ENCODE data around the gene FOXL3.
"Not testable (repeated sequence)": the region's sequence is repeated elsewhere in the genome, so short reads cannot be mapped to it uniquely, and the experiment has no call there.

Gene FOXL3

GRCh38 chr7:255038-255435 is 34.9 kb upstream of the FOXL3 start:
- DNase-seq (ENCODE audit: low spot score), result no peak

DNA sequence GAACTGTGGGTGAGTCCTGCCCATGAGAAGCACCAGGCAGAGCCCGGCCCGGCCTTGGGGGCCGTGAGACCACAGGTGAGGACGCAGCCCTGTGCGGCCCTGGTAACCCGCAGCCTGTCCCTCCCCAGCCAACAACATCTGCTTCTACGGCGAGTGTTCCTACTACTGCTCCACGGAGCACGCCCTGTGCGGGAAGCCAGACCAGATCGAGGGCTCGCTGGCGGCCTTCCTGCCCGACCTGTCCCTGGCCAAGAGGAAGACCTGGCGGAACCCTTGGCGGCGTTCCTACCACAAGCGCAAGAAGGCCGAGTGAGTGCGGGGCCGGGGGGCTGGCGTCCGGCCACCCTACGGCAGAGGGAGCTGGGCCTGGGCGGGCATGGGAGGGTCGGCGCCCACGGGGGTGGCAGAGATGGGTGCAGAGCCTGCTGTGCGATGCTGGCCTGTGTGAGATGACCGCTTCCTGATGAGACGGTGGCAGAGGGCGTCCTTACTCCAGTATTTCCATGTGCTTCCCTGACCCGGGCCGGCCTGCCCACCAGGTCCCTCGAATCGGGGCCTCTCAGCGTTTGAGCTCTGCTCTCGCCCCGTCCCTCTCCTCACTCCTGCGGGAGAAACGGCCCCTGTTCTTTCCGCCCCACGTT is 34.1 kb upstream of the FOXL3 start:
- DNase-seq (ENCODE audit: low spot score), result no peak

DNA sequence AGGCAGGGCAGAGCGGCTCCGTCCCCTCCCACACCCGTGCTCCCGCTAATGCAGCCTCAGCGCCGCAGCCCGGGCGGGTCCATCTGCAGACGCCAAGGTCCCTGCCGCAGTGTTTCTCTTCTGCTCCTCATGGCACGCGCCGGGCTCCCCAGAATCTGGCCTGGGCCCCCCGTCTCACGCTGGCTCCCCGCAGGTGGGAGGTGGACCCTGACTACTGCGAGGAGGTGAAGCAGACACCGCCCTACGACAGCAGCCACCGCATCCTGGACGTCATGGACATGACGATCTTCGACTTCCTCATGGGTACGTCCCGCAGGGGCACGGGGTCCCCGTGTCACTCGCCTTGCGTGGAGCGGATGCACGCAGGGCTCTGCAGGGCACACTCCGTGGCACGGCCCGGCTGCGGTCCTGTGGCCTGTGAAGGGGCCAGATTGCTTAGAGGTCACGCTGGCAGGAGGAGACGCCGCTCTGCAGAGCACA is 33.5 kb upstream of the FOXL3 start:
- DNase-seq (ENCODE audit: low spot score), result no peak

- no peak for DNase-seq (ENCODE audit: low spot score)
Measured at GRCh38 chr7:256981-257646, 32.9 kb upstream of the FOXL3 start.

DNA sequence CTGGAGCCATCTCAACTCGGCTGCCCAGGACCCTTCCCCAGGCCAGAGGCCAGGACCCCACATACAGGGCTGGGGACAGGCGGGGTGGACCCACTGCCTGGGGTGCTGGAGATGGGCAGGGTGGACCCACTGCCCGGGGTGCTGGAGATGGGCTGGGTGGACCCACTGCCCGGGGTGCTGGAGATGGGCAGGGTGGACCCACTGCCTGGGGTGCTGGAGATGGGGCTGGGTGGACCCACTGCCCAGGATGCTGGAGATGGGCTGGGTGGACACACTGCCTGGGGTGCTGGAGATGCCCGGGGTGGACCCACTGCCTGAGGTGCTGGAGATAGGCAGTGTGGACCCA is 32.4 kb upstream of the FOXL3 start:
- DNase-seq (ENCODE audit: low spot score), result no peak

- DNase-seq (ENCODE audit: low spot score), result no peak
Measured at GRCh38 chr7:258476-259190, 31.3 kb upstream of the FOXL3 start.

DNA sequence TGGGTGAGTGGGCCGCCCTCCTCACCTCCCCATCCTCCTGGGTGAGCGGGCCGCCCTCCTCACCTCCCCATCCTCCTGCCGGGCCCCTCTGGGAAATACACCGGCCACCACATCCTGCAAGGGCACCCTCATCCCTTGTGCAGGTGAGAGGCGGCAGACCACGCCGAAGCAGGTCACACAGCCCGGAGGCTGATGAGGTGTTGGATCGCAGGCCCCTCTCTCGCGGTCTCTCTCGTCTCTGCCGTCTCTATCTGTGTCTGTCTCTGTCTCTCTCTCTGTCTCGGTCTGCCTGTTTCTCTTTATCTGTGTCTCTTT is 30.8 kb upstream of the FOXL3 start:
- DNase-seq (ENCODE audit: low spot score), result no peak

- no peak for DNase-seq (ENCODE audit: low spot score)
Measured at GRCh38 chr7:259751-260405, 30.1 kb upstream of the FOXL3 start.

DNA sequence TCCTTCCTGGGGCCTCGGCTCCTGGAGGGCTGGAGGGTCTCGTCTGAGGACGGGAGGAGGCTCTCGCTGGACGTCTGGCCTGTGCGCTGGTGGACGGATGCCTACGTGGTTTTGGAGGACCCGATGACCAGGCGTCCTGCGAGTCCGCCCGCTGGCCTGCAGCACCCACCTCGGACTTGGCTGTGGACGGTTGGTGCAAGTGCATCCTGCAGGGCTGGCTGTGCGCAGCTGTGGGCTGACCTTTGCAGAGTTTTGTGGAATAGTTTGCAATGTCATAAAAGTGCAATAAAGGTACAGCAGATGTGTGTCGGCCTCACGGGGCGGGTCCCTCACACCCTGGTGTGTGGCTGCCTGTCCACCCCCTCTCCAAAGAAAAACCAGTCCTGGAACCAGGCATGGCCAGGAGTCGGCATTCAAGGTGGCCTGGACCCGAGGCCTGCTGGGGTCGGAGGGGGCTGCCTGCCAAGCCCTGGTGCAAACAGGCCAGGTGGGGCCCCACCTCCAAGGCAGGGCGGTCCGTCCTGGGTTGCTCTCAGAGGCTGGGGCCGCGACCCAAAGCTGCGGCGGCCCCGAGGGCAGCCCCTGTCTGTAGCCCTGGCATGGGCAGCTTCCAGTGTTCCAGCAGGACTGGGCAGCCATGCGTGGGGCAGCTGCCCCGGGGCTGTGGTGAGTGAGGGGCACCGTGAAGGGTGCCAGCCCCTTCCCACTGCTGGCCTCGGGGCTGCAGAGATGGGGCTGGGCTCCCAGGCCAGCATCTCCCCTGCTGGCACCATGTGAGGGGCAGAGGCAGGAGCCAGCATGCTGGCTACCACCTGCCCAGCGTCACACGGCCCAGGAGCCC is 29.3 kb upstream of the FOXL3 start:
- DNase-seq (ENCODE audit: low spot score), result no peak

DNA sequence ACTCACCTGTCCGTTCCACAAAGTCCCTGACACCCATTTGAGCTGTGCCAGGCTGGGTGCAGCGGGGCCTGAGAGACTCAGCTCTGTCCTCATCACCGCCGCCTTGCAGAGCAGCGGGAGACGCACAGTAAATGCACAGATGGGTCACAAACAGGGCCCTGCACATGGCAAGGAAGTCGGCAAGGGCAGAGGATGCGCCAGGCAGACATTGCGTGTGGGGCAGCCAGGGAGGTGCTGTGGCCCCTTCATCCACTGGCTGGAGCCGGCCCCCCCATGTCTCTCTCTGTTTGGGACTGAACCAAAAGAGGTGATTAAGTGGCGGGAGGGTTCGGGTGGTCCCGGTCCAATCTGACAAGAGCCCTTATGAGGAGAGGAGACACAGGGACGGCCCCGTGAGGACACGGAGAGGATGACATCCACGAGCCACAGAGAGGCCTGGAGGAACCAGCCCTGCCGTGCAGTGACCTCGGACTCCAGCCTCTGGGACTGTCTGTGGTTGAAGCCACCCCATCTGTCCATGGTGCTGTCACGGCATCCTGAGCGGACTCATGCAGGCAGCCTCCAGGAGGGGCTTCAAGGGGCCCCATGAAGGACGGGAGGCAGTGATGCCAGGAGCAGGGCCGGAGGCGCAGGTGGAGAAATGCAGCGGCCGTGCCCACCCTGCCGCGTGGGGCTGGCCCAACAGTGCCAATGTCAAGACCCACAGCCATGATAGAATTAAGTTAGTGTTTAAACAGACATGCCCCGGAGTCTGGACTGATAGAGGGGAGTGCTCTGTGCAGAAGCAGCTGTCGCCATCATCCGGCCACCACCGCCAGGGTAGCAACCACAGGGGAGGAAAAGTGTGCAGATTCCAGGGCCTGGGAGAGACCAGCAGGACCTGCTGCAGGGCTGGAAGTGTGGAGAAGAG is 28.4 kb upstream of the FOXL3 start:
- DNase-seq (ENCODE audit: low spot score), result no peak

DNA sequence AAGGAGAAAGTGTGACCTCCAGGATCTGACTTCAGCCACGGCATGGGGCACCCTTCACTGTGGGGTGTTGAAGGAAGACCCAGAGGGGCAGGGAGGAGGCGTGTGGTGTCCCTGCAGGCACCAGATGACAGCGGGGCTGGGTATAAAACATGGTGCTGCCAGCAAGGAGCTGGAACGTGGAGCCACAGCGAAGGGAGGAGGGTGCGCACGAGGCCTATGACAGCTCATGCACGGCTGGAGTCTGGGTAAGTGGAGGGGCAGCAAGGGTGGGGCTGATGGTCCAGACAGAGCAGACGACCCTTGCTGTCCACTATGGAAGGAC is 27.8 kb upstream of the FOXL3 start:
- DNase-seq (ENCODE audit: low spot score), result no peak

GRCh38 chr7:262631-263311 is 27.2 kb upstream of the FOXL3 start:
- DNase-seq (ENCODE audit: low spot score), result peak; percentile 7

DNA sequence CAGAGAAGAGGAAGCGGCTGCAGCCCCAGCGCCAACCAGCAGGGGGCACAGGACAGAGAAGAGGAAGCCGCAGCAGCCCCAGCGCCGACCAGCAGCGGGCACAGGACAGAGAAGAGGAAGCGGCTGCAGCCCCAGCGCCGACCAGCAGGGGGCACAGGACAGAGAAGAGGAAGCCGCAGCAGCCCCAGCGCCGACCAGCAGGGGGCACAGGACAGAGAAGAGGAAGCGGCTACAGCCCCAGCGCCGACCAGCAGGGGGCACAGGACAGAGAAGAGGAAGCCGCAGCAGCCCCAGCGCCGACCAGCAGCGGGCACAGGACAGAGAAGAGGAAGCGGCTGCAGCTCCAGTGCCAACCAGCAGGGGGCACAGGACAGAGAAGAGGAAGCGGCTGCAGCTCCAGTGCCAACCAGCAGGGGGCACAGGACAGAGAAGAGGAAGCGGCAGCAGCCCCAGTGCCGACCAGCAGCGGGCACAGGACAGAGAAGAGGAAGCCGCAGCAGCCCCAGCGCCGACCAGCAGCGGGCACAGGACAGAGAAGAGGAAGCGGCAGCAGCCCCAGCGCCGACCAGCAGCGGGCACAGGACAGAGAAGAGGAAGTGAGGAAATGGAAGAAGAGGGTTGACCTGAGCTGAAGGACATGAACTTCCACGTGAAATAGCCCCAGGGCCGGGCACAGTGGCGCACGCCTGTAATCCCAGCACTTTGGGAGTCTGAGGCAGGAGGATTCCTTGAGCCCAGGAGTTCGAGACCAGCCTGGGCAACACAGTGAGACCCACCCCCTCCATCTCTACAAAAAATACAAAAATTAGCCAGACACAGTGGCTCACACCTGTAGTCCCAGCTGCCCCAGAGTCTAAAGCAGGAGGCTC is 26.3 kb upstream of the FOXL3 start:
- not testable (repeated sequence) for DNase-seq (ENCODE audit: low spot score)

DNA sequence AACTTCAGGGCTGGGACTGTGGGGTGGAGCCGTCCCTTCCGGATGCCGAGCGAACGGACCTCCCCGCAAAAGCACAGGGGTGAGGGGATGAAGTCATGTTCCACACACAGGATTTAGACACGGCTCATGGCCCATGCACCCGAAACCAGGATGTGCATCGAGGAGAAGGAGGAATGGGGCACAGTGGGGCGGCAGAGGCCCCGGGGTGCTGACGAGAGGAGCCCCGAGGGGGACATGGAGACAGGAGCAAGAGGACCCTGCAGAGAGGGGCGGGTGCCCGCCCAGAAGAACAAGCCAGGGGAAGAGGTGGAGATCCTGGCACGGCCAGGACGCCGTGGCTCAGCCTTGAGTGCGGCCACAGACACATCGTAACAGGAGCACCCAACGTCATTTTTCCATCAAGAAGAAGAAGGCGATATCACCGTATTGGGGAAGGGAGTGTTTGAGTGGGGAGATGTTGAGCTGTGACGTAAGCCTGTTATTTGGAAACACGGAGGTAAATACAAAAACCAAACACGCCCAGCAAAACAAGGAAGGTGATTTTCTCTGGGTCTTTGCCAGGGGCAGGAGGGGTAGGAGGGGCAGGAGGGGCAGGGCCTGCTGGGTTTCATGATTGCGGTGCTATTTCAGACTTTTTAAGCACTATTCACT is 25.3 kb upstream of the FOXL3 start:
- no peak for DNase-seq (ENCODE audit: low spot score)

- DNase-seq (ENCODE audit: low spot score), result no peak
Measured at GRCh38 chr7:265192-265997, 24.6 kb upstream of the FOXL3 start.

DNA sequence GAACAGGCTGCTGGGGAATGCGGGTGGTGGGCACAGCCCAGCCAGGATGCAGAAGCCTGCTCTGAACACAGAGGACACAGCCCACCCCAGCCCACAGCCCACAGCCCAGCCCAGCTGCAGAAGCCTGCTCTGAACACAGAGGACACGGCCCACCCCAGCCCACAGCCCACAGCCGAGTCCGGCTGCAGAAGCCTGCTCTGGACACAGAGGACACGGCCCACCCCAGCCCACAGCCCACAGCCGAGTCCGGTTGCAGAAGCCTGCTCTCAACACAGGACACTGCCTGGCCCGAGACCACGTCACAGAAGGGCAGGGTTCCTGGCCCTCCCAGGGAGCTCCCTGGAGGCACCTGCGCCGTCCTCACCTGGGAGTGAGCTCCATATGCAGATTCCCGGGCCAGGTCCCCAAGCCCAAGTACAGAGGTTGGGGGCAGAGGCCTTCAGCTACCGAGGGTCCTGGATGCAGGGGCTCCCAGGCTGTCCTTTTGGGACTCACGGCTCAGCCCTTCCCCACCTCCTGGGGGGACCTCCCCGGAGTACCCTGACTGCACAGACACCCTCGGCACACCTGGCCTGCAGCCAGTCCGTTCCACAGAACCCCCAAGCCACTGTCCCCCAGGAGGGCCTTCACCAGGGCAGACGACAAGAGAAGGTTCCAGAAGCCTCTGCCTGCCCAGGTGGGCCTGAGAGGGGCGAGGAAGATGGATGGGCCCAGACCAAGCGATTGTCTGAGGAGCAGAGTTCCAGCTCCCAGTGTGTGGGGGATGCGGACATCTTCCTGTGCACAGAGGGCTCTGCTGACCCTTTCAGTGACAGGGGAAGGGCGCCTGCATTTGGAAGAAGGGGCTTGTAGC is 23.7 kb upstream of the FOXL3 start:
- DNase-seq (ENCODE audit: low spot score), result no peak
